H7 (cell line): ENCODE data around the gene HABP4. TPM values are rescaled to one million over a fixed set of nuclear protein-coding genes. Genes with fewer than 3 reads are reported as not detected.

ENCODE experiments used
- DNase-seq: peaks from one replicate; pipeline ENCODE4 v3.0.0; 2012
- H3K27me3 ChIP-seq: 2 replicates; pipeline ENCODE4 v1.6.0; 2011; ENCODE audit warnings: mild to moderate bottlenecking, low read length; ENCODE audit not compliant: control insufficient read depth, insufficient read depth
- H3K36me3 ChIP-seq: replicated peaks from 2 replicates; pipeline ENCODE4 v1.5.1; 2011; ENCODE audit warnings: low read length; ENCODE audit not compliant: control insufficient read depth, insufficient read depth
- H3K4me3 ChIP-seq: 2 replicates; pipeline ENCODE4 v1.5.1; 2011; ENCODE audit warnings: low read depth, mild to moderate bottlenecking, control low read depth, low read length, moderate library complexity; ENCODE audit not compliant: insufficient read depth
- total RNA-seq: library from RNA; depleted of rRNA; stranded (reverse); fragments of >200 nt; shearing (Covaris generic); gene quantifications from 2 replicates; pipeline ENCODE4 v1.2.3, GENCODE V29; 2014; rRNA removed

The HABP4 gene
- total RNA-seq, 1 experiment from 2014 or later, result 4.6 TPM

DNA sequence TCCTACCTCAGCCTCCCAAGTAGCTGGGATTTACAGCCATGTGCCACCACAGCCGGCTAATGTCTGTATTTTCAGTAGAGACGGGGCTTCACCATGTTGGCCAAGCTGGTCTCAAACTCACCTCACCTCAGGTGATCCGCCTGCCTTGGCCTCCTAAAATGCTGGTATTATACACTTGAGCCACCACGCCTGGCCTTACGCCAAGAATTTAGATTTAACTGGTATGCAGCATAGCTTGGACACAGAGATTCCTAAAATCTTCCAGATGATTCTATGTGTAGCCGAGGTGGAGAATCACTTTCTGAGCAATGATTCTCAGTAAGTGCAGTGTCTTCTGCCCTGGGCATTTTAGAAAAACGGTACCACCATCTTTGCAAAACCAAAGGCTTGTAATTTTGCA, 74.1 kb downstream of the HABP4 start:
- Histone ChIP-seq H3K27me3 (no peaks in the 10 kb centered on the region), H3K36me3 (no peaks in the 10 kb centered on the region), H3K4me3 (no peak overlapping the region)
- DNase-seq, result no peak

- DNase-seq, result no peak
- no peaks in the 10 kb centered on the region for H3K27me3 ChIP-seq
- H3K4me3 ChIP-seq, result no peak overlapping the region
These were observed 74.8 kb downstream of the HABP4 start for GRCh38 chr9:96524764-96525163.

GRCh38 chr9:96532173-96532572, 82.2 kb downstream of the HABP4 start:
- DNase-seq, result no peak
- Histone ChIP-seq H3K36me3 (no peaks in the 10 kb centered on the region; the same call in 1 of the 2 replicates), H3K27me3 (no peaks in the 10 kb centered on the region), H3K4me3 (no peak overlapping the region)

More at GRCh38 chr9:96524764-96525163, 74.8 kb downstream of the HABP4 start:
- no peaks in the 10 kb centered on the region for H3K36me3 ChIP-seq

- H3K4me3 ChIP-seq, result no peak overlapping the region
- H3K36me3 ChIP-seq, result no peaks in the 10 kb centered on the region
- DNase-seq, result no peak
- H3K27me3 ChIP-seq, result no peaks in the 10 kb centered on the region
These were observed 90.1 kb downstream of the HABP4 start for GRCh38 chr9:96540106-96540505.

Other genes with a start within 250 kb of the HABP4 start
- gene HSD17B3, start 148.0 kb upstream of the HABP4 start, total RNA-seq, result 0.24 TPM in 1 of 2 replicates, not detected in the other
- gene SLC35D2, start 66.5 kb upstream of the HABP4 start, total RNA-seq, result 10.3 and 16.1 TPM in 2 replicates
- 10.0 and 12.3 TPM in 2 replicates for gene ZNF367, start 31.8 kb upstream of the HABP4 start, total RNA-seq
- gene CDC14B, start 169.7 kb downstream of the HABP4 start, total RNA-seq, result 38.5 and 47.9 TPM in 2 replicates
- gene PRXL2C, start 205.1 kb downstream of the HABP4 start, total RNA-seq, result 7.9 and 12.0 TPM in 2 replicates